GM21737 (cell line): ENCODE results near the gene RPE65.
"Not testable (repeated sequence)": the region's sequence is repeated elsewhere in the genome, so short reads cannot be mapped to it uniquely, and the experiment has no call there.

Source experiments
- ATAC-seq: cut with Tn5 transposase; IDR thresholded peaks from one replicate; pipeline ENCODE4 v1.9.1; 2021; ENCODE audit warnings: mild to moderate bottlenecking, moderate library complexity; ENCODE audit not compliant: unreplicated experiment

RPE65 gene

GRCh38 chr1:68454534-68454933 lies 4.8 kb upstream of the RPE65 start:
- ATAC-seq: no peak

GRCh38 chr1:68453060-68453670 lies 3.4 kb upstream of the RPE65 start:
- ATAC-seq: no peak

- ATAC-seq: no peak
These were observed 1.4 kb downstream of the RPE65 start for GRCh38 chr1:68448365-68448764.

- ATAC-seq: no peak
These were observed 4.0 kb downstream of the RPE65 start for GRCh38 chr1:68445709-68446108.

- no peak for ATAC-seq
These were observed 6.8 kb downstream of the RPE65 start for GRCh38 chr1:68442822-68443556.

GRCh38 chr1:68442006-68442405 lies 7.7 kb downstream of the RPE65 start:
- ATAC-seq: no peak

- no peak for ATAC-seq
These were observed 11.4 kb downstream of the RPE65 start for GRCh38 chr1:68438310-68438709.

- ATAC-seq: no peak
These were observed 16.4 kb downstream of the RPE65 start for GRCh38 chr1:68433395-68433794.

GRCh38 chr1:68431076-68431475 lies 18.7 kb downstream of the RPE65 start:
- ATAC-seq: no peak

GRCh38 chr1:68429233-68429808 lies 20.4 kb downstream of the RPE65 start:
- ATAC-seq: no peak

GRCh38 chr1:68426594-68426993 lies 23.2 kb downstream of the RPE65 start:
- ATAC-seq: no peak

GRCh38 chr1:68421350-68421749 lies 28.4 kb downstream of the RPE65 start:
- ATAC-seq: no peak

- ATAC-seq: no peak
These were observed 40.3 kb downstream of the RPE65 start for GRCh38 chr1:68409426-68409825.

- no peak for ATAC-seq
These were observed 48.2 kb downstream of the RPE65 start for GRCh38 chr1:68401506-68401905.

- ATAC-seq: not testable (repeated sequence)
These were observed 54.2 kb downstream of the RPE65 start for GRCh38 chr1:68395575-68395974.

GRCh38 chr1:68392474-68392873 lies 57.3 kb downstream of the RPE65 start:
- ATAC-seq: not testable (repeated sequence)

- ATAC-seq: not testable (repeated sequence)
These were observed 63.8 kb downstream of the RPE65 start for GRCh38 chr1:68385798-68386524.

GRCh38 chr1:68384872-68385411 lies 64.8 kb downstream of the RPE65 start:
- ATAC-seq: no peak

GRCh38 chr1:68384321-68384813 lies 65.4 kb downstream of the RPE65 start:
- ATAC-seq: no peak

- ATAC-seq: no peak
These were observed 66.7 kb downstream of the RPE65 start for GRCh38 chr1:68383092-68383491.

- ATAC-seq: no peak
These were observed 70.7 kb downstream of the RPE65 start for GRCh38 chr1:68379085-68379478.
